ENCODE results near the gene CENPU.

GRCh38 chr4:184684491-184685189 is 49.3 kb downstream of the CENPU start:
- TF ChIP-seq CTCF (IDR thresholded peaks at IDR 0.05) (no peak), POLR2A (IDR thresholded peaks at IDR 0.05) (no peak), POLR2AphosphoS5 (IDR thresholded peaks at IDR 0.05) (no peak), EP300 (IDR thresholded peaks at IDR 0.05) (no peak)

Measured in suprapubic skin (tissue), 4 donors.